ENCODE measurements around the gene EPC1.
"Not testable (repeated sequence)": the region's sequence is repeated elsewhere in the genome, so short reads cannot be mapped to it uniquely, and the experiment has no call there.

Gene EPC1

DNA sequence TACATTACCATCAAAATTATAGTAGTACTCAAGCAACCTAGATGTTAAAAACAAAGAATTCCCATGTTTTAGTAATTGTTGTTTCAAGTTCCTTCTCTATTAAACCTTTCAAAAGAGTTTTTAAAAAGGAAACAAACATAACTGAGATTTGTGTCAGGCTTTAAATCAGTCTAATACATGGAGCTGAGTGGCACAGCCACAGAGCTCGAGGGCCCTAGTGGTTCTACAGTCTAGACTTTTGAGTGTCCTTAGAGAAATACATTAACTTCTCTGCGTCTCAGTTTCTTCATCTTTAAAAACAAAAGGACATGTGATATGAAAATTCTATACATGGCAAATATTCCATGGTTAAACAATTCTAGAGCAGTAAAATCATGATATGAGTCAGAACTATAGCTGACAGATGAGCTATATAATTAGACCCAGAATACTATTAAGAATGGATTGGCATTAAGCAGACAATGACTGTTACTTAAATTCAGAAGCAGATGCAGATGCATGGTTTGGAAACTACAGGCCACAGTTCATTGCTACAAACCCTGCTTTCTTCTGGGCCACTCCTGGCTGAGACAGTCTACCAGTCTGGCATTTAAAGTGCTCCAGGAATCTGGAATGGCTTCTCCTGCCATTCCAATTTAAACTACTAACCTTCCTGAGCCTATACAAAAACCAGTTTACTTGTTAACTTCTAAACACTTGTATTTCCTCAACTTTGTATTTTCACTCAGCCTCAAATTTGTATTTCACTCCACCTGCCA lies 77.4 kb downstream of the EPC1 start:
- H3K9me3 ChIP-seq = no peaks in the 10 kb centered on the region
- no peak overlapping the region for H3K9ac ChIP-seq
- peaks cover 13% of the 10 kb centered on the region; the same call in 1 of the 2 replicates for H4K20me1 ChIP-seq
- TF ChIP-seq Cebpa-rat (IDR thresholded peaks at IDR 0.05) = no peak
- no peak overlapping the region for H3K27ac ChIP-seq
- H3K27me3 ChIP-seq = no peaks in the 10 kb centered on the region
- peaks cover 67% of the 10 kb centered on the region for H3K36me3 ChIP-seq
- H3K4me1 ChIP-seq = no peaks in the 10 kb centered on the region
- no peak overlapping the region for H3K4me3 ChIP-seq
- no peak overlapping the region for H3K4me2 ChIP-seq

DNA sequence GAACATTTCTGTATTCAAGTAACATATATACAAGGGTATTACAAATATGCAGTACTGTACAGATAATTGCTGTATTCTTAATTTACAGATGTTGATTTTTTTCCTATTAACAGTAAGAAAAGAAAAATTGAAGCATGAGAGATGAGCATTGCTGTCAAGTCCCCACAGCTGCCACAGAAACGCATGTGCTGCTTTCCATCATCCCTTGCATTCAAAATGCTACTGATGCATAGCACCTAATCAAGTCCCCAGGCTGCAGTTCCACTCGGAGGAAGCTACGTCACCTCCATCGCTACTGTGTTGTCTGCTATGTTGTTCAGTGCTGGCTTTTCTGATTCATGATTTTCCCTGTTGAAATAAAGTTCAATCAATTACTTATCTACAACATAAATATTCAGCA lies 78.2 kb downstream of the EPC1 start:
- Histone ChIP-seq H3K27ac (no peak overlapping the region), H3K9me3 (no peaks in the 10 kb centered on the region), H3K36me3 (peaks cover 67% of the 10 kb centered on the region), H3K4me3 (no peak overlapping the region), H3K4me1 (no peaks in the 10 kb centered on the region), H4K20me1 (peaks cover 9% of the 10 kb centered on the region; the same call in 1 of the 2 replicates), H3K4me2 (no peak overlapping the region), H3K9ac (no peak overlapping the region), H3K27me3 (no peaks in the 10 kb centered on the region)
- no peak for TF ChIP-seq Cebpa-rat (IDR thresholded peaks at IDR 0.05)

DNA sequence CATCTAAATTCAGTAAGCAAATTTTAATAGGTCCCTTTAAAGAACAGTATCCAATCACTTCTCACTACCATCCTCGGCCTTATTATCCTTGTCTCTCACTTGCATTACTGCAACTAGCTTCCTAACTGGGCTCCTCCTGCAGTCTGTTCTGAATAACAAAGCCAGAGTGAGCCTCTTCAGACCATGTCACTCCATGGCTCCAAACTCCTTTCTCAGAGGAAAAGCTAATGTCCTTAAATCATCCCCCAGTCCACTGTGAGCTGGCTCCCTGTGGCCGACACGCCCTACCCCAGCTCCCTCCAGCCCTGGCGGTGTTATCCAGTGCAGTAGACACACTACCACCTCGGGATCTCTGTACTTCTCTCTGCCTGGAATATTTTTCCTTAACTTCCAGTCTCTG lies 80.0 kb downstream of the EPC1 start:
- Histone ChIP-seq H3K27me3 (no peaks in the 10 kb centered on the region), H3K4me1 (no peaks in the 10 kb centered on the region), H3K27ac (no peak overlapping the region), H3K4me3 (no peak overlapping the region), H4K20me1 (no peaks in the 10 kb centered on the region), H3K9me3 (no peaks in the 10 kb centered on the region), H3K4me2 (no peak overlapping the region), H3K9ac (no peak overlapping the region), H3K36me3 (peaks cover 54% of the 10 kb centered on the region)
- TF ChIP-seq Cebpa-rat (IDR thresholded peaks at IDR 0.05) = no peak

DNA sequence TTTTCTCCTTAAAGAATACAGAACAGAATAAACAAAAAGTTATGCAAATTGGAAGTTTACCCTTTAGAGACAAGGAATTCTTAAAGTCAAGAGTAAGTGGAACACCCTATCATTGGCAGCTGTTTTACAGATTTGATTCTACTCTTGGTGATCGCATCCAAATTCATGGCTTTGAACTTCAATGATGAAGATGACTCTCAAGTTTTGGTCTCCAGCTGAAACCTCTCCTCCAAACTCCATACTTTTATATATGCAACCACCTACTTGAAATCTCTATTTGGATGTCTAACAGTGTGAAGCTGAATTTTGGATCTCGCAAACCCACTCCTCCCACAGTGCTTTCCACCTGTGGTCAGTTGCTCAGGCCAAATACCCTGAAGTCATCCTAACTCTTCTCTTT lies 80.4 kb downstream of the EPC1 start:
- no peaks in the 10 kb centered on the region for H3K4me1 ChIP-seq
- H3K27me3 ChIP-seq = no peaks in the 10 kb centered on the region
- no peak for TF ChIP-seq Cebpa-rat (IDR thresholded peaks at IDR 0.05)
- H4K20me1 ChIP-seq = no peaks in the 10 kb centered on the region
- H3K9ac ChIP-seq = no peak overlapping the region
- no peaks in the 10 kb centered on the region for H3K9me3 ChIP-seq
- H3K27ac ChIP-seq = no peak overlapping the region
- peaks cover 50% of the 10 kb centered on the region for H3K36me3 ChIP-seq
- H3K4me3 ChIP-seq = no peak overlapping the region
- no peak overlapping the region for H3K4me2 ChIP-seq

DNA sequence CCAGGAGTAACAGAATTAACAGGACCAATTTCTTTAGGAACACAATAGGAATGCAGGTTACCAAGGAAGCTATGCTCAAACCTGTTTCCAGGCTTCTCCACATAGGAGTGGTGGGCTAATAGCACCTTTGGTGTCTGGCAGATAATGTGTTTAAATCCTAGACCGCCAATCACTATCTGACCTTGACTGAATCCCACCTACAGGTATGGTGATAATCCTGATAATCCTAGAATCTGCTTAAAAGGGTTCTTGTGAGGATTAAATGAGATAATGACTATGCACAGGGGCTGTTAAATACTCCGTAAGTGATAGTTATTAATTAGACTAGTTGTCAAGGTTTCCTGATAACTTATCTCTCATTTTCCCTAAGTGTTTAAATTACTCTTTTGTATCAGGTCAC lies 81.2 kb downstream of the EPC1 start:
- Histone ChIP-seq H3K36me3 (peaks cover 42% of the 10 kb centered on the region), H3K4me1 (no peaks in the 10 kb centered on the region), H3K9me3 (no peaks in the 10 kb centered on the region), H4K20me1 (no peaks in the 10 kb centered on the region), H3K4me3 (no peak overlapping the region), H3K9ac (no peak overlapping the region), H3K27me3 (no peaks in the 10 kb centered on the region), H3K4me2 (no peak overlapping the region), H3K27ac (no peak overlapping the region)
- TF ChIP-seq Cebpa-rat (IDR thresholded peaks at IDR 0.05) = no peak

DNA sequence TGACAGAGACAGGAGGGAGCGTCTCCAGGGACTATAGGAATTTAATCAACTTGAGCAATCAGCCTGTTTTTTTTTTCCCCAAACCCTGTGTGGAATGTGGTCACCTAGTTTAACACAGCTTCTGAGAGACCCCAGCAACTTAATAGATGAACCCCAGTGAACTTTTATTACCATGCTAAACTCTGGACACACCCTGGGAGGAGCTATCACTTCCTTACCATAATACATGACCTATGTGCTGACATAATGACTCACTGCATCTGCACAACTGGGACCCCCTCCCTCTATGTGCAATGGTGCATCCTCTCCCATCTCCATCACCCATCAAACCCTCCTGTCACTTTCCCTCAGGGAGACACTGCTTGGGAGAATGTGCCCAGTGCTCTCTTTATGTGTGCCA lies 83.7 kb downstream of the EPC1 start:
- peaks cover 18% of the 10 kb centered on the region for H3K36me3 ChIP-seq
- no peak overlapping the region for H3K4me2 ChIP-seq
- no peak overlapping the region for H3K9ac ChIP-seq
- no peak for TF ChIP-seq Cebpa-rat (IDR thresholded peaks at IDR 0.05)
- H3K4me1 ChIP-seq = no peaks in the 10 kb centered on the region
- H3K27ac ChIP-seq = no peak overlapping the region
- H4K20me1 ChIP-seq = no peaks in the 10 kb centered on the region
- no peaks in the 10 kb centered on the region for H3K27me3 ChIP-seq
- H3K4me3 ChIP-seq = no peak overlapping the region
- H3K9me3 ChIP-seq = no peaks in the 10 kb centered on the region

DNA sequence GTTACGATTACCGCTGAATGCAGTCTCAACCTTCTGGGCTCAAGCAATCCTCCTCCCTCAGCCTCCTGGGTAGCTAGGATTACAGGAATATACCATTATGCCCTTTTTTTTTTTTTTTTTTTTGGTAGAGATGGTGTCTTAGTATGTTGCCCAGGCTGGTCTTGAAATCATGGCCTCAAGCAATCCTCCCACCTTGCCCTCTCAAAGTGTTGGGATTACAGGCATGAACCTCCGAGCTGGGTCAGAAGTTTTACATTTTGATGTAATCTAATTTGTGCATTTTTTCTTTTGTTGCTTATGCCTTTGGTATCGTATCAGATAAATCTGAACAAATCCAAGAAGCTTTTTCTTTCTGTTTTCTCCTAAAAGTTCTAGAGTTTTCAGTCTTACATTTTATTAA lies 87.4 kb downstream of the EPC1 start:
- H3K4me3 ChIP-seq = no peak overlapping the region
- H3K4me2 ChIP-seq = no peak overlapping the region
- H3K27ac ChIP-seq = no peak overlapping the region
- H3K27me3 ChIP-seq = no peaks in the 10 kb centered on the region
- H3K9ac ChIP-seq = no peak overlapping the region
- no peak for TF ChIP-seq Cebpa-rat (IDR thresholded peaks at IDR 0.05)
- no peaks in the 10 kb centered on the region for H3K9me3 ChIP-seq
- H4K20me1 ChIP-seq = no peaks in the 10 kb centered on the region
- no peaks in the 10 kb centered on the region for H3K36me3 ChIP-seq
- no peaks in the 10 kb centered on the region for H3K4me1 ChIP-seq

DNA sequence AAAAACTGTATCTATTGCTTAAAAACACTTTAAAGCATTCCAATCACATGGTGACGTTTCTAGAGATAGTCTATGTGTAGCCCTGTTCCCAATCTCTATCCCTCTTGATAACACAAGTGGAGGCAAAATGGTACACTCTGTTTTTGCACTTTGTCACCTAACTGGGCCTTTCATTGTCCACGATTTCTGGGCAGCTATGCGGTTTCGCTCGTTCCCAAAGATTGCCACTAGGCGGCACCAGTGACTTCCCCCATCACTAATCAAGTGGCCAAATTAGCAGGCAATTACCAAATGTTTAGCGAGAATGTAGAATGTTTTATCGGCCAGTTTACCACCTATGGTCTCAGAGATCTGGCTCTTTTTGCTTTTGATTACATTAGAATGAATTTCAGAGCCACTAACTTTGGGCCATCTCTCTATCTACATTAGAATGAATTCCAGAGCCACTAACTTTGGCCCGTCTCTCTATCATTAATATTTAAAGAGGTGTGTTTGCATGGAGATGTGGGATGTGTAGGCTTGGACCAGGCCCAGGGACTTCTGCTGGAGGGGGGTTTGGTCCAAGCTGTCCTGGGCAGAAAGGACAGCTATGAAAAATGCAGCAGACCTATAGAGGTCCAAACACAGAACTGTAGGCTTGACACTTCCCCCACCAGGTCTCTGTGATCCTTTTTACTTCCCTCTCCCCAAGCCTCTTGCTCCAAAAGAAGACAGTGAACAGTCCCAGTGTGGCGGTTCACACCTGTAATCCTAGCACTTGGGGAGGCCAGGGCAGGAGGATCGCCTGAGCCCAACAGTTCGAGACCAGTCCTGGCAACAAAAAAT lies 90.1 kb downstream of the EPC1 start:
- no peak overlapping the region for H3K4me3 ChIP-seq
- H3K4me2 ChIP-seq = no peak overlapping the region

DNA sequence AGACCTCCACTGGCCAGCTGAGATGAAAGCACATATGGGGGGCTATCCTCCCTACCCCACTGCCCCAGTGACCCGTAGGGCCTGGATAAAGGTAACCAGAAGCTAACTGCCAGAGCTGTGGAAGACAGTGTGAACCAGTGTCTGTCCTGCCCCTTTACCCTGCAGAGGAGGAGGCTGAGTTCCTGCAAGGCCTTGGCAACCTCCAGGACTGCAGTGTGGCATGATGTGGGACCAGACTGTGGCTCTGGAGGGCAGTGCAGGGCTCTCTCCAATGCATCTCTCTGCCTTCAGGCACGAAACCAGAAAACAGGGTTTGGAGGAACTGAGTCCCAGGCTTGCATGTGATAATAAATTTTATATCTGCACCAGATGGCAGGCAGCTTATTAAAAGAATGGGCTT lies 93.1 kb downstream of the EPC1 start:
- H3K4me1 ChIP-seq = peaks cover 5% of the 10 kb centered on the region; the same call in 1 of the 2 replicates
- H3K9me3 ChIP-seq = no peaks in the 10 kb centered on the region
- H4K20me1 ChIP-seq = no peaks in the 10 kb centered on the region
- H3K9ac ChIP-seq = no peak overlapping the region
- H3K27me3 ChIP-seq = no peaks in the 10 kb centered on the region
- TF ChIP-seq Cebpa-rat (IDR thresholded peaks at IDR 0.05) = no peak
- H3K27ac ChIP-seq = no peak overlapping the region
- no peaks in the 10 kb centered on the region for H3K36me3 ChIP-seq
- no peak overlapping the region for H3K4me2 ChIP-seq
- no peak overlapping the region for H3K4me3 ChIP-seq

More for the DNA sequence above, 90.1 kb downstream of the EPC1 start:
- H3K27ac ChIP-seq = no peak overlapping the region
- no peaks in the 10 kb centered on the region for H3K9me3 ChIP-seq
- no peaks in the 10 kb centered on the region for H3K36me3 ChIP-seq
- TF ChIP-seq Cebpa-rat (IDR thresholded peaks at IDR 0.05) = no peak
- no peak overlapping the region for H3K9ac ChIP-seq
- H3K4me1 ChIP-seq = peaks cover 5% of the 10 kb centered on the region; the same call in 1 of the 2 replicates
- H3K27me3 ChIP-seq = no peaks in the 10 kb centered on the region
- no peaks in the 10 kb centered on the region for H4K20me1 ChIP-seq

DNA sequence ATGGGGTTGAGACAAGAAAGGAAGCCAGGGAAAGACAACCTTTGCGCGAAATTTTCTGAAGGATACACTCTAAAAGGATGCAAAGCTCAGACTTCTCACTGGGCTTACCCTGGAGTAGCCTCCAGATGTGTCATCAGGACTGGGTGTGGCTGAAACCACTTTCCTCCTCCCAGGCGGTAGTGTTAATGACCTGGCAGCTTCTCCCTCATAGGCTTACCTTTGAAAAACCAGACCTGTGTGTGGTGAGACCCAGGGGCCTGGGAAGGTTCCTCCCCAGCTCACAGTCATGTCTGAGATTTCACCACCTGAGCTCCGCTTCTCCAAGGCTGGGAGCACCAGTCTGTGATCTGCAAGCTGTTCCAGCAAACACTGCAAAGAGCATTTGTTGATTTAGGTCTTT lies 93.7 kb downstream of the EPC1 start:
- no peak for TF ChIP-seq Cebpa-rat (IDR thresholded peaks at IDR 0.05)
- H3K9me3 ChIP-seq = no peaks in the 10 kb centered on the region
- no peak overlapping the region for H3K27ac ChIP-seq
- no peaks in the 10 kb centered on the region for H4K20me1 ChIP-seq
- H3K4me2 ChIP-seq = no peak overlapping the region
- no peaks in the 10 kb centered on the region for H3K36me3 ChIP-seq
- no peaks in the 10 kb centered on the region for H3K27me3 ChIP-seq
- peaks cover 5% of the 10 kb centered on the region; the same call in 1 of the 2 replicates for H3K4me1 ChIP-seq
- H3K4me3 ChIP-seq = no peak overlapping the region
- H3K9ac ChIP-seq = no peak overlapping the region

DNA sequence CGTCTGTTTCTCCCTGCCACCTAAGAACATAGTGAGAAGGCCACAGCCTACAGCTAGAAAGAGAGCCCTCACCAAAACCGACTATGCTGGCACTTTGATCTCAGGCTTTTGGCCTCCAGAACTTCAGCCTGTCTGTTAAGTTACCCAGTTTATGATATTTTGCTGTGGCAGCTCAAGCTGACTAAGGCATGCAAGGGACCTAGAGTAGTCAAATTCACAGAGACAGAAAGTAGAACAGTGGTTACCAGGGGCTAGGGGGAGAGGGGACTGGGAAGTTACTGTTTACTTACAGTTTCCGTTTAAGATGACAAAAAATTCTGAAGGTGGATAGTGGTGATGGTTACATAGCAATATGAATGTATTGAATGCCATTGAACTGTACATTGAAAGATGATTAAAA lies 96.5 kb downstream of the EPC1 start:
- H3K27me3 ChIP-seq, H3K27ac ChIP-seq: not testable (repeated sequence)

More for the DNA sequence above, 96.5 kb downstream of the EPC1 start:
- not testable (repeated sequence) for H3K9me3 ChIP-seq, H3K4me2 ChIP-seq, H3K9ac ChIP-seq, H3K4me1 ChIP-seq, H3K4me3 ChIP-seq, H4K20me1 ChIP-seq, H3K36me3 ChIP-seq
